Neural progenitor cell (in vitro differentiated cells): ENCODE measurements around the gene RUBCN.
"Not testable (repeated sequence)": the region's sequence is repeated elsewhere in the genome, so short reads cannot be mapped to it uniquely, and the experiment has no call there.

Source experiments
- EZH2 ChIP-seq: fragments of 200-600 bp; sonication (generic); IDR thresholded peaks from 2 replicates; pipeline ENCODE4 v1.6.1; 2017; ENCODE audit warnings: antibody characterized with exemption, mild to moderate bottlenecking, moderate library complexity
- EZH2phosphoT487 ChIP-seq: fragments of 200-600 bp; sonication (generic); IDR thresholded peaks from 2 replicates; pipeline ENCODE4 v1.6.1; 2017; ENCODE audit warnings: antibody characterized with exemption
- TF ChIP-seq, protein P1 (sequence below): fragments of 200-600 bp; sonication (generic); IDR thresholded peaks from 2 replicates; pipeline ENCODE4 v1.5.1; 2017; ENCODE audit warnings: antibody characterized with exemption, mild to moderate bottlenecking

DNA sequence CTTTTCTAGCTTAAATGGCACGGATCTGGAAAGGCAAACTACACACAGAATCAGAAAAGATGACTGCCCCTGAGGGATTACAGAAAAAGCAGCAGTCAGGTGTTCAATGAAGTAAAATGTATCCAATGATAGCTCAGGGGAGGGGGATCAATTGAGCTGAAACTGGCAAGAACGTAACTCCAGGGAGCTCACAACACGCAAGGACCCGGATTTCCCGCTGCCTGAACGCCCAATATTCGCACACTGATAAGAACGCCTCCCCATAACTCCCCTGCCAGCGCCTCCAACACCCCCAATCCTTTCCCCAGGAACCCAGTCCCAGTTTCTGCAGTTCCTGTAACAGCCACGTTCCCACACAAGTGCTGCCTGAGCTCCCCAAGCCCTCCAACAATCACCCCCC, 83.8 kb downstream of the RUBCN start:
- TF ChIP-seq, protein P1, sequence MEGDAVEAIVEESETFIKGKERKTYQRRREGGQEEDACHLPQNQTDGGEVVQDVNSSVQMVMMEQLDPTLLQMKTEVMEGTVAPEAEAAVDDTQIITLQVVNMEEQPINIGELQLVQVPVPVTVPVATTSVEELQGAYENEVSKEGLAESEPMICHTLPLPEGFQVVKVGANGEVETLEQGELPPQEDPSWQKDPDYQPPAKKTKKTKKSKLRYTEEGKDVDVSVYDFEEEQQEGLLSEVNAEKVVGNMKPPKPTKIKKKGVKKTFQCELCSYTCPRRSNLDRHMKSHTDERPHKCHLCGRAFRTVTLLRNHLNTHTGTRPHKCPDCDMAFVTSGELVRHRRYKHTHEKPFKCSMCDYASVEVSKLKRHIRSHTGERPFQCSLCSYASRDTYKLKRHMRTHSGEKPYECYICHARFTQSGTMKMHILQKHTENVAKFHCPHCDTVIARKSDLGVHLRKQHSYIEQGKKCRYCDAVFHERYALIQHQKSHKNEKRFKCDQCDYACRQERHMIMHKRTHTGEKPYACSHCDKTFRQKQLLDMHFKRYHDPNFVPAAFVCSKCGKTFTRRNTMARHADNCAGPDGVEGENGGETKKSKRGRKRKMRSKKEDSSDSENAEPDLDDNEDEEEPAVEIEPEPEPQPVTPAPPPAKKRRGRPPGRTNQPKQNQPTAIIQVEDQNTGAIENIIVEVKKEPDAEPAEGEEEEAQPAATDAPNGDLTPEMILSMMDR = not testable (repeated sequence)
- not testable (repeated sequence) for TF ChIP-seq EZH2, EZH2phosphoT487
